ENCODE measurements around the gene MAPK8IP3. TPM values are rescaled to one million over a fixed set of nuclear protein-coding genes. Genes with fewer than 3 reads are reported as not detected.

Gene MAPK8IP3
- total RNA-seq, 2 donors from 2014 or later = 109 to 111 TPM

DNA sequence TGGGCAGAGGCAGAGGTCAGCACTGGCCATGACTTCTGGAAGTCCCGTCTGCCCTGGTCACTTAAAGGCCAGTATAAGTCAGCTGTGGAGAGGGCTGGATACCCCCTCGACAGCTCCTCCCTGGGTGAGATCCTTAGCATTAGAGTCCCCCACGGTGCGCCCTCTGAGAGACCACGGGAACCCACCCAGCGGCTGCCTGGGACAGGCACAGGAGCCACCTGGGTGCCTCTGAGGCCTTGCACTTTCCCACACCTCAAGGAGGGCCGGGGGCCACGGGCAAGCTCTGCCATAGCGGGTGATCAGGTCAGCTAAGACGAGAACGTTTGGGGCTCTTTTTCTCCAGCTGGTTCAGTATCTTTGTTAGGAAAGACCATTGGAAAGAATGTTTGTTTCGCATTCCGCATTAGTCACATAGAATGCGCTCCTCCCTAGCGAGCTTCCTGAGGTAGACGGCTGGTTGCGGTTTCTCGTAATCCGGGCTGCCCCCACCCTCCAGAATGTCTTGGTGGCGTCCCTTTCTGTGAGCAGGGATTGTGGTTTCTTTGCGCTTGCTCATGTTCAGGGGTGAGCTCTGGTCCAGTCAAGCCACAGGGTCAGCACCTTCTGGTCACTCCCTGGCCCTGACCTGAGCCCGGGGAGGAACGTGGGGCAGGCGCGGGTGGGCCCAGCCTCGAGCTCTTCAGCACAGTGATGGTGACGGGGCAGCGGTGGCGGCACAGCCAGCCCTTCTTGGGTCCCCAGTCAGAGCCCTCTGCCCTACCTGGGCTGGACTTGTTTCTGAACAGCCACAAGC lies 40.1 kb downstream of the MAPK8IP3 start:
- H3K4me1 ChIP-seq (ENCODE audit: control insufficient read depth in 1 of 2, low read depth in 2 of 2) = no peaks in the 10 kb centered on the region
- H3K36me3 ChIP-seq = peaks cover 39% of the 10 kb centered on the region
- no peak overlapping the region for H3K27ac ChIP-seq
- no peak overlapping the region for H3K4me3 ChIP-seq
- H3K27me3 ChIP-seq (replicated peaks; ENCODE audit: insufficient read depth) = no peaks in the 10 kb centered on the region
- TF ChIP-seq, protein P1, sequence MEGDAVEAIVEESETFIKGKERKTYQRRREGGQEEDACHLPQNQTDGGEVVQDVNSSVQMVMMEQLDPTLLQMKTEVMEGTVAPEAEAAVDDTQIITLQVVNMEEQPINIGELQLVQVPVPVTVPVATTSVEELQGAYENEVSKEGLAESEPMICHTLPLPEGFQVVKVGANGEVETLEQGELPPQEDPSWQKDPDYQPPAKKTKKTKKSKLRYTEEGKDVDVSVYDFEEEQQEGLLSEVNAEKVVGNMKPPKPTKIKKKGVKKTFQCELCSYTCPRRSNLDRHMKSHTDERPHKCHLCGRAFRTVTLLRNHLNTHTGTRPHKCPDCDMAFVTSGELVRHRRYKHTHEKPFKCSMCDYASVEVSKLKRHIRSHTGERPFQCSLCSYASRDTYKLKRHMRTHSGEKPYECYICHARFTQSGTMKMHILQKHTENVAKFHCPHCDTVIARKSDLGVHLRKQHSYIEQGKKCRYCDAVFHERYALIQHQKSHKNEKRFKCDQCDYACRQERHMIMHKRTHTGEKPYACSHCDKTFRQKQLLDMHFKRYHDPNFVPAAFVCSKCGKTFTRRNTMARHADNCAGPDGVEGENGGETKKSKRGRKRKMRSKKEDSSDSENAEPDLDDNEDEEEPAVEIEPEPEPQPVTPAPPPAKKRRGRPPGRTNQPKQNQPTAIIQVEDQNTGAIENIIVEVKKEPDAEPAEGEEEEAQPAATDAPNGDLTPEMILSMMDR (IDR thresholded peaks at IDR 0.05) = no peak
- DNase-seq (ENCODE audit: low spot score) (no peak), ATAC-seq (ENCODE audit: insufficient number of reproducible peaks, low FRiP score, low read depth) (no peak)
- H3K9me3 ChIP-seq = no peaks in the 10 kb centered on the region

DNA sequence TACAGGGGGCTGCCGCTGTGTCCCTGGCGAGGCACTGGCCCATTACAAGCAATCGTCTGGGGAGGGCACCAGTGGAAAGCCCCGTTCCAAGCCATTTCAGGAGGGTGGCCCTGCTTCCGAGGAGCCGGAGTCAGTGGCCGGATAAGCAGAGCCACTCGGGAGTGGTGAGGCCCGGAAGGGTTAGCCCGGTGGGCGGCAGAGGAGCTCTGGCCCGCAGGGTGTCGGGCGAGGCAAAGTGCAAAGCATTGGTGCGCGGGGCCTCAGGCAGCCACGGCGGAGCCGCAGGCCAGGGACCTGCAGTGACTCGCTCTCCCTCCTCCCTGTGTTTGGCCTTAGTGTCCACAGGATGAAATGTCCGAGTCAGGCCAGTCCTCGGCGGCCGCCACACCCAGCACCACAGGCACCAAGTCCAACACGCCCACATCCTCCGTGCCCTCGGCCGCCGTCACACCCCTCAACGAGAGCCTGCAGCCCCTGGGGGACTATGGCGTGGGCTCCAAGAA lies 40.7 kb downstream of the MAPK8IP3 start:
- Histone ChIP-seq H3K27ac (no peak overlapping the region), H3K27me3 (replicated peaks; ENCODE audit: insufficient read depth) (no peaks in the 10 kb centered on the region), H3K9me3 (no peaks in the 10 kb centered on the region), H3K36me3 (peaks cover 45% of the 10 kb centered on the region), H3K4me1 (ENCODE audit: control insufficient read depth in 1 of 2, low read depth in 2 of 2) (no peaks in the 10 kb centered on the region), H3K4me3 (no peak overlapping the region)
- TF ChIP-seq, protein P1 (IDR thresholded peaks at IDR 0.05) = no peak
- no peak for DNase-seq (ENCODE audit: low spot score)
- no peak for ATAC-seq (ENCODE audit: insufficient number of reproducible peaks, low FRiP score, low read depth)

DNA sequence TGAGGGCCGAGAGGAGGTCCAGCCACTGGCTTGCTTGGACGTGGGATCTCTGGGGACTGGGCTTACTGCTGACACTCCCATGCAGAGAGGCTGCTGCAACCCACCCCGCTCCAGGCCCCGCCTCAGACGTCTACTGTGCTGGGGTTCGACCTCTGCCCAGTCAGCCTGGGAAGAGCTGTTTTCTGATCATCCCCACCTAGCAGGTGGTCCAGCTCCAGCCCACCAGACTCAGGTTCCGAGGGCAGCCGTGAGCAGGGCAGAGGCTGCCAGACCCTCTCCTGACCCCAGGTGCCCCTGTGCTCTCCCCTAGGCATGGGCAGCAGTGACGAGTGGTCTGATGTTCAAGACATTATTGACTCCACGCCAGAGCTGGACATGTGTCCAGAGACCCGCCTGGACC lies 41.9 kb downstream of the MAPK8IP3 start:
- no peak overlapping the region for H3K4me3 ChIP-seq
- H3K27me3 ChIP-seq (replicated peaks; ENCODE audit: insufficient read depth) = no peaks in the 10 kb centered on the region
- no peaks in the 10 kb centered on the region for H3K9me3 ChIP-seq
- ATAC-seq (ENCODE audit: insufficient number of reproducible peaks, low FRiP score, low read depth) = no peak
- DNase-seq (ENCODE audit: low spot score) = no peak
- no peak overlapping the region for H3K27ac ChIP-seq
- TF ChIP-seq, protein P1 (IDR thresholded peaks at IDR 0.05) = no peak
- no peaks in the 10 kb centered on the region for H3K4me1 ChIP-seq (ENCODE audit: control insufficient read depth in 1 of 2, low read depth in 2 of 2)
- peaks cover 55% of the 10 kb centered on the region for H3K36me3 ChIP-seq

DNA sequence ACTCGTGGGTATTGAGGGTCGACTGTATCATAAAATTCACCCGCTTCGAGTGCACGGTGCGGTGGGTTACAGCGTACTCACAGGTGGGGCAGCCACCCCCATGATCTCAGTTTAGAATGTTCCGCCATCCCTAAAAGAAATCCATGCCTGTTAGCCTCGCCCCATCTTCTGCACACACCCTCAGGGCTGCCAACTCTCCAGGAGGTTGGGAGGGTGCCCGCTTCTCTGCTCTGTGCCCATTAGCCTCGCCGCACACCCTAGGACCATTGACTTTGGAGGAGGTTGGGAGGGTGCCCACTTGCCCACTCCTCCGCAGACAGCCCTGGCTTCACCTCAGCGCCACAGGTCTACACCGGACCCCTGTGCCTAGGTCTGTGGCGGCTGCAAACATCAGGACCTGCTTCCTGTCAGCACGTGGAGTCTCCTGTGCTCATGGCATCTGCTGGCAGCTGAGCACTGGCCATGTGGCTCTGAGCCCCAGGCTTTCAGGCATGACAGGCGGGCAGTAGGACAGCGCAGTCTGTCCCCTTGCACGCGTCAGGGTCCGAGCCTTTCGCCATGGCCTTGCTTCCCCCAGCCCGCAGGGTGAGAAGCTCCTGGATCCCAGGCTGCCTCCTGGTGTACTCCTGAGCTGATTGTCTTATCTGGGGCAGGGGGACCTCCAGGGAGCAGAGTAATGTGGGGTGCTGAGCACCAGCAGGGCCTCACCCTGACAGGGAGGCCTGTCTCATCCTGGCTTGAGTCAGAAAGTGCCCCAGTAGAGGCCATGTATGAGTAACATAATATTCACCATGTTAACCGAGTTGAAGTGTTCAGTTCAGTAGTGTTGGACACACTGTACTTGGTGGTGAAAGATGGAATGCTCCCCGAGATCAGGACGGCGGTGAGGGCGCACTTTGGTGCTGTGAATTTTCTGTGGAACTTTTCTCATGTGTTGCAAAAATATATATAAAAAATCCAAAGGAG lies 43.4 kb downstream of the MAPK8IP3 start:
- H3K4me1 ChIP-seq (ENCODE audit: control insufficient read depth in 1 of 2, low read depth in 2 of 2) = no peaks in the 10 kb centered on the region
- DNase-seq (ENCODE audit: low spot score) (no peak), ATAC-seq (ENCODE audit: insufficient number of reproducible peaks, low FRiP score, low read depth) (no peak)
- TF ChIP-seq, protein P1 (IDR thresholded peaks at IDR 0.05) = no peak
- no peaks in the 10 kb centered on the region for H3K27me3 ChIP-seq (replicated peaks; ENCODE audit: insufficient read depth)
- peaks cover 45% of the 10 kb centered on the region for H3K36me3 ChIP-seq
- H3K9me3 ChIP-seq = no peaks in the 10 kb centered on the region
- no peak overlapping the region for H3K4me3 ChIP-seq
- no peak overlapping the region for H3K27ac ChIP-seq

DNA sequence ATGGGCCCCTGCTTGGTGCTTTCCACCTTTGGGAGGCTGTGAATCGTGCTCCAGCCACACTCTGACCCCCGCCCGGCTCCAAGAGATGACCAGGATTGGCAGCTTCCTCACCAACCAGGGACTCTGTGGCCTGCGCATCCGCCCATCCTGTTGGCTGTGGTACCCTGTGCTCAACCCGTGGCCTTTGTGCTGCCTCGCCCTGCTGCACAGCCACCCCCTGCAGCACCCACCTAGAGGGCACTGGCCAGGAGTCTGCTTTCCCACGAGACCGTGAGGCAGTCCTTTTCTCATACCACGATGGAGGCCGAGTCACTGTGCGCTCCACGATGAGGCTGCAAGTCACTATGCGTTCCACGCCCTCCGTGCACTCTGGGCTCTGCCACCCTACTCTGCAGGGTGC lies 46.0 kb downstream of the MAPK8IP3 start:
- H3K27ac ChIP-seq = no peak overlapping the region
- H3K4me3 ChIP-seq = no peak overlapping the region
- H3K9me3 ChIP-seq = no peaks in the 10 kb centered on the region
- DNase-seq (ENCODE audit: low spot score) = no peak
- ATAC-seq (ENCODE audit: insufficient number of reproducible peaks, low FRiP score, low read depth) = no peak
- H3K27me3 ChIP-seq (replicated peaks; ENCODE audit: insufficient read depth) = no peaks in the 10 kb centered on the region
- peaks cover 49% of the 10 kb centered on the region for H3K36me3 ChIP-seq
- H3K4me1 ChIP-seq (ENCODE audit: control insufficient read depth in 1 of 2, low read depth in 2 of 2) = no peaks in the 10 kb centered on the region
- TF ChIP-seq, protein P1 (IDR thresholded peaks at IDR 0.05) = no peak
